Measurements from ENCODE around the gene WDR64. TPM values are rescaled to one million over a fixed set of nuclear protein-coding genes. Genes with fewer than 3 reads are reported as not detected.

Gene WDR64
- total and polyA plus RNA-seq, 2 experiments from 2014 or later: 0.07 TPM; not detected in 1

GRCh38 chr1:241647658-241648057, 4.4 kb upstream of the WDR64 start:
- no peaks in the 10 kb centered on the region for H3K36me3 ChIP-seq (replicated peaks; ENCODE audit: insufficient read depth, low read depth)
- no peak overlapping the region for H2AFZ ChIP-seq
- no peak overlapping the region for H3K4me3 ChIP-seq
- no peaks in the 10 kb centered on the region for H3K9me2 ChIP-seq (replicated peaks; ENCODE audit: insufficient read depth)
- no peaks in the 10 kb centered on the region for H3K79me2 ChIP-seq
- H3K9me3 ChIP-seq (ENCODE audit: low read depth): no peaks in the 10 kb centered on the region
- 88% methylated on average over 1 of the region's 1 CpG for WGBS (ENCODE audit: low lambda C conversion rate, missing lambda C conversion rate)
- H3K27me3 ChIP-seq: no peaks in the 10 kb centered on the region
- no peaks in the 10 kb centered on the region for H3K4me1 ChIP-seq (ENCODE audit: insufficient read depth)
- H4K20me1 ChIP-seq (ENCODE audit: insufficient read depth, poor library complexity, severe bottlenecking): no peaks in the 10 kb centered on the region
- no peak for TF ChIP-seq EZH2phosphoT487 (IDR thresholded peaks at IDR 0.05; ENCODE audit: low read depth, severe bottlenecking, unreplicated experiment)
- TF ChIP-seq EZH2 (IDR thresholded peaks at IDR 0.05; ENCODE audit: borderline replicate concordance): no peak
- TF ChIP-seq, protein P1, sequence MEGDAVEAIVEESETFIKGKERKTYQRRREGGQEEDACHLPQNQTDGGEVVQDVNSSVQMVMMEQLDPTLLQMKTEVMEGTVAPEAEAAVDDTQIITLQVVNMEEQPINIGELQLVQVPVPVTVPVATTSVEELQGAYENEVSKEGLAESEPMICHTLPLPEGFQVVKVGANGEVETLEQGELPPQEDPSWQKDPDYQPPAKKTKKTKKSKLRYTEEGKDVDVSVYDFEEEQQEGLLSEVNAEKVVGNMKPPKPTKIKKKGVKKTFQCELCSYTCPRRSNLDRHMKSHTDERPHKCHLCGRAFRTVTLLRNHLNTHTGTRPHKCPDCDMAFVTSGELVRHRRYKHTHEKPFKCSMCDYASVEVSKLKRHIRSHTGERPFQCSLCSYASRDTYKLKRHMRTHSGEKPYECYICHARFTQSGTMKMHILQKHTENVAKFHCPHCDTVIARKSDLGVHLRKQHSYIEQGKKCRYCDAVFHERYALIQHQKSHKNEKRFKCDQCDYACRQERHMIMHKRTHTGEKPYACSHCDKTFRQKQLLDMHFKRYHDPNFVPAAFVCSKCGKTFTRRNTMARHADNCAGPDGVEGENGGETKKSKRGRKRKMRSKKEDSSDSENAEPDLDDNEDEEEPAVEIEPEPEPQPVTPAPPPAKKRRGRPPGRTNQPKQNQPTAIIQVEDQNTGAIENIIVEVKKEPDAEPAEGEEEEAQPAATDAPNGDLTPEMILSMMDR (IDR thresholded peaks at IDR 0.05; ENCODE audit: poor library complexity): no peak
- no peak for DNase-seq (ENCODE audit: low spot score)
- H3K4me2 ChIP-seq: no peak overlapping the region
- H3K27ac ChIP-seq: no peak overlapping the region

DNA sequence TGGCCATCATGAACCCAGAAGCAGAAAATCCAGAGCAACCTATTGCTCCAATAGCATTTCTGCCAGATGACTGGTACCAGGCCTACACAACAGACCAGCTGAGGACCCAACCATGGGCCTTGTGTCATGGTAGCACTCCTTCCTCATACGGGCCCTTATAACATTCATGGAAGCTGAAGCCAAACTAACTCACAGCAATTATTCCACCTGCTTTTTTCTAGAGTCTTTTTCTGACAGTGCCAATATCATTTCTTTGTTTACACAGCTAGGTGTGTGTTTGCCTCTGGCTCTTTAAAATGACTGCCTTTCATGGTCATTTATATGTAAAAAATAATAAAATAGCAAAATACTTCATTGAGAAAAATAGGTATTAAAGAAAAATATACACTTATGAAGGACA, 3.9 kb upstream of the WDR64 start:
- 95% methylated on average over 1 of the region's 1 CpG for WGBS (ENCODE audit: low lambda C conversion rate, missing lambda C conversion rate)

GRCh38 chr1:241654019-241654418, 1.9 kb downstream of the WDR64 start:
- Histone ChIP-seq H3K9me2 (replicated peaks; ENCODE audit: insufficient read depth) (no peaks in the 10 kb centered on the region), H3K4me2 (no peak overlapping the region), H3K4me3 (no peak overlapping the region), H2AFZ (no peak overlapping the region), H3K27ac (no peak overlapping the region), H3K79me2 (no peaks in the 10 kb centered on the region), H4K20me1 (ENCODE audit: insufficient read depth, poor library complexity, severe bottlenecking) (no peaks in the 10 kb centered on the region), H3K4me1 (ENCODE audit: insufficient read depth) (no peaks in the 10 kb centered on the region), H3K36me3 (replicated peaks; ENCODE audit: insufficient read depth, low read depth) (no peaks in the 10 kb centered on the region), H3K9me3 (ENCODE audit: low read depth) (no peaks in the 10 kb centered on the region), H3K27me3 (no peaks in the 10 kb centered on the region)
- WGBS (ENCODE audit: low lambda C conversion rate, missing lambda C conversion rate): 88% methylated on average over 1 of the region's 1 CpG
- TF ChIP-seq EZH2 (IDR thresholded peaks at IDR 0.05; ENCODE audit: borderline replicate concordance) (no peak), EZH2phosphoT487 (IDR thresholded peaks at IDR 0.05; ENCODE audit: low read depth, severe bottlenecking, unreplicated experiment) (no peak)
- TF ChIP-seq, protein P1 (IDR thresholded peaks at IDR 0.05; ENCODE audit: poor library complexity): no peak
- DNase-seq (ENCODE audit: low spot score): no peak

More for the DNA sequence above, 3.9 kb upstream of the WDR64 start:
- no peaks in the 10 kb centered on the region for H3K36me3 ChIP-seq (replicated peaks; ENCODE audit: insufficient read depth, low read depth)
- no peak for TF ChIP-seq EZH2 (IDR thresholded peaks at IDR 0.05; ENCODE audit: borderline replicate concordance)
- TF ChIP-seq EZH2phosphoT487 (IDR thresholded peaks at IDR 0.05; ENCODE audit: low read depth, severe bottlenecking, unreplicated experiment): no peak
- TF ChIP-seq, protein P1 (IDR thresholded peaks at IDR 0.05; ENCODE audit: poor library complexity): no peak
- DNase-seq (ENCODE audit: low spot score): no peak
- no peaks in the 10 kb centered on the region for H3K79me2 ChIP-seq
- no peak overlapping the region for H3K4me2 ChIP-seq
- H3K9me2 ChIP-seq (replicated peaks; ENCODE audit: insufficient read depth): no peaks in the 10 kb centered on the region
- no peak overlapping the region for H3K4me3 ChIP-seq
- no peaks in the 10 kb centered on the region for H4K20me1 ChIP-seq (ENCODE audit: insufficient read depth, poor library complexity, severe bottlenecking)
- no peak overlapping the region for H2AFZ ChIP-seq
- no peak overlapping the region for H3K27ac ChIP-seq
- H3K4me1 ChIP-seq (ENCODE audit: insufficient read depth): no peaks in the 10 kb centered on the region
- H3K9me3 ChIP-seq (ENCODE audit: low read depth): no peaks in the 10 kb centered on the region
- no peaks in the 10 kb centered on the region for H3K27me3 ChIP-seq

DNA sequence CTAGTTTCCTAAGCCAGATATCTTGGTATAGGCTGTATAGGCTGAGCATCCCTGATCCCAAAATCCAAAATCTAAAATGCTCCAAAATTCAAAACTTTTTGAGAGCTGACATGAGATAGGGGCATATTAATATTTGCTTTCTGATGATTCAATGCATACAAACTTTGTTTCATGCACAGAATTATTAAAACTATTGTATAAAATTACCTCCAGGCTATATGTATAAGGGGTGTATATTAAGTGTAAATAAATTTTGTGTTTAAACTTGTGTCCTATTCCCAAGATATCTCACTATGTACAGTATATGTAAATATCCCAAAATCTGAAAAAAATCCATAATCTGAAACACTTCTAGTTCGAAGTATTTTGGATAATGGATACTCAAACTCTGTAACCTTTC, 2.6 kb downstream of the WDR64 start:
- H3K9me3 ChIP-seq (ENCODE audit: low read depth): no peaks in the 10 kb centered on the region
- 90% methylated on average over 1 of the region's 1 CpG for WGBS (ENCODE audit: low lambda C conversion rate, missing lambda C conversion rate)

More for the DNA sequence above, 2.6 kb downstream of the WDR64 start:
- Histone ChIP-seq H3K4me1 (ENCODE audit: insufficient read depth) (no peaks in the 10 kb centered on the region), H4K20me1 (ENCODE audit: insufficient read depth, poor library complexity, severe bottlenecking) (no peaks in the 10 kb centered on the region), H2AFZ (no peak overlapping the region), H3K9me2 (replicated peaks; ENCODE audit: insufficient read depth) (no peaks in the 10 kb centered on the region), H3K27ac (no peak overlapping the region), H3K36me3 (replicated peaks; ENCODE audit: insufficient read depth, low read depth) (no peaks in the 10 kb centered on the region), H3K79me2 (no peaks in the 10 kb centered on the region), H3K27me3 (no peaks in the 10 kb centered on the region), H3K4me3 (no peak overlapping the region), H3K4me2 (no peak overlapping the region)
- TF ChIP-seq, protein P1 (IDR thresholded peaks at IDR 0.05; ENCODE audit: poor library complexity): no peak
- no peak for TF ChIP-seq EZH2phosphoT487 (IDR thresholded peaks at IDR 0.05; ENCODE audit: low read depth, severe bottlenecking, unreplicated experiment)
- no peak for TF ChIP-seq EZH2 (IDR thresholded peaks at IDR 0.05; ENCODE audit: borderline replicate concordance)
- DNase-seq (ENCODE audit: low spot score): no peak

All from hepatocyte (in vitro differentiated cells).